VCaP (cell line): ENCODE results near the gene RAB8B.
"Not testable (repeated sequence)": the region's sequence is repeated elsewhere in the genome, so short reads cannot be mapped to it uniquely, and the experiment has no call there.

Experiments used
- H3K27ac ChIP-seq: fragments of 450-650 bp; 2 replicates; pipeline ENCODE4 v1.5.1; 2017
- TF ChIP-seq, protein P1 (sequence below): fragments of 450-650 bp; conservative IDR thresholded peaks from 2 replicates; pipeline ENCODE4 v1.5.1; 2017; ENCODE audit warnings: mild to moderate bottlenecking, moderate library complexity

The RAB8B gene

DNA sequence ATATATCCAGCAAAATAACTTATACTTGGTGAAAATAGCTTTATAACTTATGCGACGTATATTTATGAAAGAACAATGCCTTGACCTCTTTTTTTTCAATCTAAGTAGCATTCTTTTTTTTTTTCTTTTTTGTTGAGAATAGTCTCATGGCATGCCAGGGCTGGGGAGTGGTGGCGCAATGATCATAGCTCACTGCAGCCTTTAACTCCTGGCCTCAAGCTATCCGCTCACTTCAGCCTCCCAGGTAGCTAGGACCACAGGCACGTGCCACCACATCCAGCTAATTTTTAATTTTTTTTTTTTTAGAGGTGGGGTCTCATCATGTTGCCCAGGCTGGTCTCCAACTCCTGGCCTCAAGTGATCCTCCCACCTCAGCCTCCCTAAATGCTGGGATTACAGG, 43.5 kb downstream of the RAB8B start:
- no peak overlapping the region for H3K27ac ChIP-seq
- TF ChIP-seq, protein P1, sequence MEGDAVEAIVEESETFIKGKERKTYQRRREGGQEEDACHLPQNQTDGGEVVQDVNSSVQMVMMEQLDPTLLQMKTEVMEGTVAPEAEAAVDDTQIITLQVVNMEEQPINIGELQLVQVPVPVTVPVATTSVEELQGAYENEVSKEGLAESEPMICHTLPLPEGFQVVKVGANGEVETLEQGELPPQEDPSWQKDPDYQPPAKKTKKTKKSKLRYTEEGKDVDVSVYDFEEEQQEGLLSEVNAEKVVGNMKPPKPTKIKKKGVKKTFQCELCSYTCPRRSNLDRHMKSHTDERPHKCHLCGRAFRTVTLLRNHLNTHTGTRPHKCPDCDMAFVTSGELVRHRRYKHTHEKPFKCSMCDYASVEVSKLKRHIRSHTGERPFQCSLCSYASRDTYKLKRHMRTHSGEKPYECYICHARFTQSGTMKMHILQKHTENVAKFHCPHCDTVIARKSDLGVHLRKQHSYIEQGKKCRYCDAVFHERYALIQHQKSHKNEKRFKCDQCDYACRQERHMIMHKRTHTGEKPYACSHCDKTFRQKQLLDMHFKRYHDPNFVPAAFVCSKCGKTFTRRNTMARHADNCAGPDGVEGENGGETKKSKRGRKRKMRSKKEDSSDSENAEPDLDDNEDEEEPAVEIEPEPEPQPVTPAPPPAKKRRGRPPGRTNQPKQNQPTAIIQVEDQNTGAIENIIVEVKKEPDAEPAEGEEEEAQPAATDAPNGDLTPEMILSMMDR = no peak

- TF ChIP-seq, protein P1 = no peak
- H3K27ac ChIP-seq = no peak overlapping the region
Measured at GRCh38 chr15:63233667-63234423, 44.4 kb downstream of the RAB8B start.

- no peak overlapping the region for H3K27ac ChIP-seq
- TF ChIP-seq, protein P1 = no peak
Measured at GRCh38 chr15:63234451-63234870, 45.1 kb downstream of the RAB8B start.

DNA sequence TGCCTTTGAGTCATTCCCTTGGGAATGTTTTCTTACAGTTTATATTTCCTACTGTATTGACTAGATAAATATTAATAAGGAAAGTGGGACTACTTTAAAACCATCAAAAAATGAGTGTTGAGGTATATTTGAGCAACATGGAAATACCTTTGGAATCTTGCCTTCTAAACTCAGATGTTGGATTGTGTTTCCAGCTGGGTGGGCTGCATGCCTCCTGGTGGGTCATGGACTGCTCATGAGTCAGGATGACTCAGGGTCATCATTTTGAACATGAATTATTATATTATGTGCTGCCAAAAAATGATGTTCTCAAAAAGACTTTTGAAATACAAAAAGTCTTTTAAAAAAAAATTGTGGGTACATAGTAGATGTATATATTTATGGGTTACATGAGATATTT, 46.9 kb downstream of the RAB8B start:
- TF ChIP-seq, protein P1 = no peak
- H3K27ac ChIP-seq = no peak overlapping the region

DNA sequence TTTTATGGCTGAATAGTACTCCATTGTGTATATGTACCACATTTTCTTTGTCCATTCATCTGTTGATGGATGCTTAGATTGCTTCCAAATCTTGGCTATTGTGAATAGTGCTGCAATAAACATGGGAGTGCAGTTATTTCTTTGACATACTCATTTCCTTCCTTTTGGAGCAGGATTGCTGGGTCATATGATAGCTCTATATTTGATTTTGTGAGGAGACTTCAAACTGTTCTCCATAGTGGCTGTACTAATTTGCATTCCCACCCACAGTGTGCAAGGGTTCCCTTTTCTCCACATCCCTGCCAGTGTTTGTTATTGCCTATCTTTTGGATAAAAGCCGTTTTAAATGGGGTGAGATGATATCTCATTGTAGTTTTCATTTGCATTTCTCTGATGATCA, 47.7 kb downstream of the RAB8B start:
- not testable (repeated sequence) for H3K27ac ChIP-seq

DNA sequence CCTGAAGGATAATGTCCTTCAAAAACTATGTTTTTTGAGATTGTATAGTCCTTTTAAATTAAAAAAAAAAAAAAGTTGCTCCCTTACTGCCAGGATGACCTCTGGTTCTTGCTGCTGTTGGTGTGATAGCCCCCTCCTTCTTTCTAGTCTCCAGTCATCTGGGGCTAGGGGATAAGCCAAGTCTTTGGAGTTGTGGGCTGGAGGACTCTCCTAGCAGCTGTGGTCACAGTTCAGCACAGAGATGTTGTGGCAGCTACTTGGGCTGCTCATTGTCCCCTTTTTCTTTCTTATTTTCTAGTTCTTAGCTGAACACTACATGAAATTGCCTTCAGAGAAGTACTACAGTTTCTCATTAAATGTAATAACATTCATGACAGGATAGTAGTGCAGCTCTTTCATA, 48.8 kb downstream of the RAB8B start:
- H3K27ac ChIP-seq = no peak overlapping the region
- TF ChIP-seq, protein P1 = no peak

GRCh38 chr15:63238796-63239195, 49.4 kb downstream of the RAB8B start:
- H3K27ac ChIP-seq = no peak overlapping the region
- TF ChIP-seq, protein P1 = no peak

- no peak overlapping the region for H3K27ac ChIP-seq
- TF ChIP-seq, protein P1 = no peak
Measured at GRCh38 chr15:63240109-63240508, 50.7 kb downstream of the RAB8B start.
